T-helper 2 cell treated with Interferon-gamma antibody and Interleukin-4, amounts not matched to agents 100 ng/mL and 5 ng/mL, for 36 hours (primary cell): ENCODE measurements around the gene EIF2S2. TPM values are rescaled to one million over a fixed set of nuclear protein-coding genes. Genes with fewer than 3 reads are reported as not detected.
"Not testable (repeated sequence)": the region's sequence is repeated elsewhere in the genome, so short reads cannot be mapped to it uniquely, and the experiment has no call there.

Source experiments
- intact Hi-C: fragments of 100-400 bp; cut with micrococcal nuclease; formaldehyde crosslinking; loops from one replicate; pipeline ENCODE4 v1.15.1; 2023
- total RNA-seq: library from RNA; stranded (reverse); gene quantifications from 2 replicates; pipeline ENCODE4 v1.2.3, GENCODE V29; 2022

The EIF2S2 gene
- total RNA-seq, result 72.9 and 74.2 TPM in 2 replicates

GRCh38 chr20:34111702-34112599, at the start of gene EIF2S2:
Gene EIF2S2 (minus strand): TSS chr20:34112243. CDS start chr20:34112110, 133 bp downstream.
- intact Hi-C loops, result loop anchor here (1.0 to 5.0 kb wide), 4 partner anchors 119 to 425 kb away; partner anchors contain the start of genes CHMP4B, E2F1, ITCH and RALY

DNA sequence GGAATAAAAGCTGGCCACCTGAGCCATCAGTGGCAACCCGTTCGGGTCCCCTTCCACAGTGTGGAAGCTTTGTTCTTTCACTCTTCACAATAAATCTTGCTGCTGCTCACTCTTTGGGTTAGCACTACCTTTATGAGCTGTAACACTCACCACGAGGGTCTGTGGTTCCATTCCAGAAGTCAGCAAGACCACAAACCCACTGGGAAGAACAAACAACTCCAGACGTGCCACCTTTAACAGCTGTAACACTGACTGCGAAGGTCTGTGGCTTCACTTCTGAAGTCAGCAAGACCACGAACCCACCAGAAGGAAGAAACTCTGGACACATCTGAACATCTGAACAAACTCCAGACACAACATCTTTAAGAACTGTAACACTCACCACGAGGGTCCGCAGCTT, 45.7 kb upstream of the EIF2S2 start:
- intact Hi-C loops, result not testable (repeated sequence)

DNA sequence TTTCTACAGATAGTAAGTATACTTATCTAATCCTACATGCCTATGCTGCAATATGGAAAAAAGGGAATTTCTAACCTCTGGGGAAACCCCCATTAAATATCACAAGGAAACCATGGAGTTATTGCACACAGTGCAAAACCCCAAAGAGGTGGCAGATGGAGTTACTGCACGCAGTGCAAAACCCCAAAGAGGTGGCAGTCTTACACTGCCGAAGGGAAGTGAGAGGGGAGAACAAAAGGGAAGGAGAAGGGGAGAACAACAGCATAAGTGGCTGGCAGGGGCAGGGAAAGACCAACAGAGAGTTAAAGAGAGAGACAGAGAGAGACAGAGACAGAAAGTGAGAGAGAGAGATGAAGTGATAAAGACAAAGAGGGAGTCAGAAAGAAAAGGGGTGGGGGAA, 43.8 kb upstream of the EIF2S2 start:
- intact Hi-C loops, result no loop called here

- intact Hi-C loops, result not testable (repeated sequence)
Measured at GRCh38 chr20:34153169-34153568, 41.1 kb upstream of the EIF2S2 start.

GRCh38 chr20:34152073-34152472, 40.0 kb upstream of the EIF2S2 start:
- intact Hi-C loops, result not testable (repeated sequence)

DNA sequence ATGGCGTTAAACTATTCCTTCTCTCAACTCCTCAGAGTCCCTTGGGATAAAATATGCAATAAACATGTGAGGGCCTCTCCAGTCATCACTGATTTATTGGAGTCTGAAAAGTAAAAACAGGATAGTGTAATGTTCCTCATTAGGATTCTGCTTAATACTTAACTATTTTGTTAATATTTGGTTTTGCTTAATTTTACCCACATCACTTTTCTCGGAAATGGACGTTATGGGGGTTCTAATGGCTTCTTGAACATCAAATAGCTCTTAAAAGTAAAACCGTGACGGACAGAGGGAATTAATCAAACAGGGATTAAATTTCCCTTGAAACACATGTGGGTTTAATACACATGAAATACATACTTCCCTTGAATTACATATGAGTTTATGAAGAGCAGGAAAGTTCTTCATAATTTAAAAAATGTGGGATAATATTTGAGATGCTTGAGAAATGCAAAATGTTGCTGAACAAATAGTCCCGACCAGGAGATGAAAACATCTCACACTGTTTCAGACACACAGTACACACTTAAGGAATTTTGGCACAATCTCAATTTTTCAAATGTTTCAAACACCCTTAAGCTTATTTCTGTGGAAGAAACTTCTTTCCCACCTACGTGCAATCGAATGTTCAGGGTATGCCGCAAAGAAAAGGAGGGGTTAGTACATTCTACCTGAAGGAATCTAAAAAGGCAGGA, 38.4 kb upstream of the EIF2S2 start:
- intact Hi-C loops, result no loop called here

- intact Hi-C loops, result no loop called here
Measured at GRCh38 chr20:34145280-34145819, 33.3 kb upstream of the EIF2S2 start.

- intact Hi-C loops, result no loop called here
Measured at GRCh38 chr20:34143951-34144350, 31.9 kb upstream of the EIF2S2 start.

- intact Hi-C loops, result no loop called here
Measured at GRCh38 chr20:34142121-34142520, 30.1 kb upstream of the EIF2S2 start.

DNA sequence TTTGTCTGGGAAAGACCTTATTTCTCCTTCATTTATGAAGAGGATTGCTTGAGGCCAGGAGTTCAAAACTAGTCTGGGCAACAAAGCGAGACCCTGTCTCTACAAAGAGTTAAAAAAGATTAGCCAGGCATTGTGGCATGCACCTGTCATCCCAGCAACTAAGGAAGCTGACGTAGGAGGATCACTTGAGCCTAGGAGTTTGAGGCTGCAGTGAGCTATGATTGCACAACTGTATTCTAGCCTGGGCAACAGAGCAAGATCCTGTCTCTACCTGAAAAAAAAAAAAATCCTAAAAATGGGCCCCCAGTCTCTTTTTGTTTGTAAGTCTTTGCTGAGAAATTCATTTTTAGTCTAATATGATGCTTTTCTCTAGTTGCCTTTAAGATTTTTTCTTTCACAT, 29.2 kb upstream of the EIF2S2 start:
- intact Hi-C loops, result no loop called here

- intact Hi-C loops, result not testable (repeated sequence)
Measured at GRCh38 chr20:34135525-34136275, 23.7 kb upstream of the EIF2S2 start.

DNA sequence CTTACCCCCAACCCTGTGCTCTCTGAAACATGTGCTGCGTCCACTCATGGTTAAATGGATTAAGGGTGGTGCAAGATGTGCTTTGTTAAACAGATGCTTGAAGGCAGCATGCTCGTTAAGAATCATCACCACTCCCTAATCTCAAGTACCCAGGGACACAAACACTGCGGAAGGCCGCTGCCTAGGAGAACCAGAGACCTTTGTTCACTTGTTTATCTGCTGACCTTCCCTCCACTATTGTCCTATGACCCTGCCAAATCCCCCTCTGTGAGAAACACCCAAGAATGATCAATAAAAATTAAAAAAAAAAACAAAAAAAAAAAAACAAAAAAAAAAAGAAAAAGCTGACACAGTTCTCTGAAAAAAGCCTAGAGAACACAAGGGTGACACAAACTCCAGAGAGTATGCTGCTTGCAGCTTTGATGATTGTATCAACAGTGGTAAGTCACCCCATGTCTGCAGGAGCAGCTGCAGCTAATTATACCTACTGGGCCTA, 21.4 kb upstream of the EIF2S2 start:
- intact Hi-C loops, result not testable (repeated sequence)

DNA sequence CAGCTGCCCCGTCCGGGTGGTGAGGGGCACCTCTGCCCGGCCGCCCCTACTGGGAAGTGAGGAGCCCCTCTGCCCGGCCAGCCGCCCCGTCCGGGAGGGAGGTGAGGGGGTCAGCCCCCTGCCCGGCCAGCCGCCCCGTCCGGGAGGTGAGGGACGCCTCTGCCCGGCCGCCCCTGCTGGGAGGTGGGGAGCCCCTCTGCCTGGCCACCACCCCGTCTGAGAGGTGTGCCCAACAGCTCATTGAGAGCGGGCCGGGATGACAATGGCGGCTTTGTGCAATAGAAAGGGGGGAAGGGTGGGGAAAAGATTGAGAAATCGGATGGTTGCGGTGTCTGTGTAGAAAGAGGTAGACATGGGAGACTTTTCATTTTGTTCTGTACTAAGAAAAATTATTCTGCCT, 20.9 kb upstream of the EIF2S2 start:
- intact Hi-C loops, result not testable (repeated sequence)

GRCh38 chr20:34132491-34132890, 20.4 kb upstream of the EIF2S2 start:
- intact Hi-C loops, result not testable (repeated sequence)

GRCh38 chr20:34131491-34131890, 19.4 kb upstream of the EIF2S2 start:
- intact Hi-C loops, result no loop called here

- intact Hi-C loops, result loop anchor here (1.0 to 5.0 kb wide), 4 partner anchors 182 to 267 kb away; no protein-coding TSS in a partner anchor
Measured at GRCh38 chr20:34129518-34130162, 17.6 kb upstream of the EIF2S2 start.

- intact Hi-C loops, result loop anchor here (2.0 to 5.0 kb wide), 2 partner anchors 195 to 265 kb away; no protein-coding TSS in a partner anchor
Measured at GRCh38 chr20:34127792-34128191, 15.7 kb upstream of the EIF2S2 start.

GRCh38 chr20:34124469-34125249, 12.6 kb upstream of the EIF2S2 start:
- intact Hi-C loops, result loop anchor here (5.0 kb wide), 1 partner anchor 192 kb away; no protein-coding TSS in a partner anchor

- intact Hi-C loops, result no loop called here
Measured at GRCh38 chr20:34123309-34123708, 11.3 kb upstream of the EIF2S2 start.
